SJSA1 (cell line): ENCODE results near the gene FUT2. TPM values are rescaled to one million over a fixed set of nuclear protein-coding genes. Genes with fewer than 3 reads are reported as not detected.
A peak's percentile ranks its signal among the peaks of the same experiment; 100 is the strongest.
"Not testable (repeated sequence)": the region's sequence is repeated elsewhere in the genome, so short reads cannot be mapped to it uniquely, and the experiment has no call there.

Experiments used
- DNase-seq, 2 experiments: peaks; one replicate each; pipeline ENCODE4 v3.0.0-alpha.2; 2015 to 2020; ENCODE audit warnings: low spot score in 2 of 2, low read depth in 1 of 2
- H3K27ac ChIP-seq: fragments of 250-450 bp; sonication (Bioruptor Pico); 2 replicates; pipeline ENCODE4 v1.5.1; 2020; ENCODE audit warnings: mild to moderate bottlenecking, moderate library complexity
- H3K27me3 ChIP-seq: fragments of 250-450 bp; sonication (Bioruptor Pico); replicated peaks from 2 replicates; pipeline ENCODE4 v1.5.1; 2020; ENCODE audit warnings: mild to moderate bottlenecking, moderate library complexity
- H3K36me3 ChIP-seq: fragments of 250-450 bp; sonication (Bioruptor Pico); 2 replicates; pipeline ENCODE4 v1.5.1; 2020; ENCODE audit warnings: mild to moderate bottlenecking
- H3K4me1 ChIP-seq: fragments of 250-450 bp; sonication (Bioruptor Pico); replicated peaks from 2 replicates; pipeline ENCODE4 v1.6.1; 2021; ENCODE audit warnings: mild to moderate bottlenecking
- H3K4me3 ChIP-seq: fragments of 250-450 bp; sonication (Bioruptor Pico); 2 replicates; pipeline ENCODE4 v1.5.1; 2020; ENCODE audit warnings: mild to moderate bottlenecking
- H3K9me3 ChIP-seq: fragments of 250-450 bp; sonication (Bioruptor Pico); replicated peaks from 2 replicates; pipeline ENCODE4 v1.5.1; 2020; ENCODE audit warnings: mild to moderate bottlenecking
- total RNA-seq: library from RNA; depleted of rRNA; stranded (reverse); fragments of >200 nt; shearing (Covaris generic); gene quantifications from 2 replicates; pipeline ENCODE4 v1.2.3, GENCODE V29; 2014

FUT2 gene
- total RNA-seq, 1 experiment from 2014 or later, result not detected

- Histone ChIP-seq H3K4me3 (no peak overlapping the region), H3K4me1 (no peaks in the 10 kb centered on the region), H3K9me3 (no peaks in the 10 kb centered on the region), H3K27me3 (no peaks in the 10 kb centered on the region), H3K36me3 (no peaks in the 10 kb centered on the region), H3K27ac (no peak overlapping the region)
- peak; percentile 71 to 82 for DNase-seq
Measured at GRCh38 chr19:48674921-48675824, 20.6 kb upstream of the FUT2 start.

DNA sequence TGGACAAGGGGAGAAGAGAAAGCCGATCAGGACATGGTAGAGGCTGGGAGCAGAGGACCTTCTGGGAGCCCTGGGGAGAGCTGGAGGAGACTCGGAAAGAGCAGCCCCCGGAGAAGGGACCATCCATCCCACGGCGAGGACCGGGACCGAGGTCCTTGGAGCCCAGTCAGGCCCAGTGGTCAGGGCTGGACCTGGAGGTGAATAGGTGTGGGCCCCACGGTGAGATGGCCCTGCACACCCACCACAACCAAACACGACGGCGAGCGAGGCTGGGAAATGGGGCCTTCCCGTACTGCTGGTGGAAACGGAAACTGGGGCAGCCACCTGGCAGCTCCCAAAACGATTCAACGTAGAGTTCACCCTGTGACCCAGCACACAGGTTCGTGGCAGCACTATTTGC lies 19.3 kb upstream of the FUT2 start:
- no peaks in the 10 kb centered on the region for H3K27me3 ChIP-seq
- no peak overlapping the region for H3K4me3 ChIP-seq
- H3K9me3 ChIP-seq, result no peaks in the 10 kb centered on the region
- 0 out of 2 replicates have a peak, but pooled peaks cover 6% of the 10 kb centered on the region for H3K4me1 ChIP-seq
- DNase-seq, result no peak
- no peaks in the 10 kb centered on the region for H3K36me3 ChIP-seq
- H3K27ac ChIP-seq, result no peak overlapping the region

GRCh38 chr19:48676887-48677286 lies 18.9 kb upstream of the FUT2 start:
- Histone ChIP-seq H3K4me1 (0 out of 2 replicates have a peak, but pooled peaks cover 6% of the 10 kb centered on the region), H3K27me3 (no peaks in the 10 kb centered on the region), H3K4me3 (no peak overlapping the region), H3K9me3 (no peaks in the 10 kb centered on the region), H3K27ac (no peak overlapping the region), H3K36me3 (no peaks in the 10 kb centered on the region)
- DNase-seq, result no peak

DNA sequence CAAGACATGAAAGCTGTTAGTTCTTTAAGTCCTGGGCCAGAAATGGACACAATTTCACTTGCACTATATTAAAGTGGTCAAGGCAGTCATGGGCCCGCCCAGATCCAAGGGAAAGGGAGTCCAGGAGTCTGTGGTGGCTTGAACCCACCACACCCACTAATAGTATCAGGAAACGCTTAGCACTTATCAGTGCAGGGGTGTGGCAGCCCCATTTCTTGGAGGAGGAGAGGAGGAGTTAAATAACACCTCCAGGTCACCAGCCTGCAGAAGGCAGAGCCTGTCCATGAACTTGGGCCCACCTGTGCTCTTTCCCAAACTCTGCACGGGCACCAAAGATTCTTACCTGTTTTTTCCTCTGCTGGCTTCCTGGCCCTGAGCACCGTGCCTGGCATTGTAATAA lies 17.6 kb upstream of the FUT2 start:
- no peak overlapping the region for H3K27ac ChIP-seq
- no peaks in the 10 kb centered on the region for H3K9me3 ChIP-seq
- 0 out of 2 replicates have a peak, but pooled peaks cover 6% of the 10 kb centered on the region for H3K4me1 ChIP-seq
- H3K4me3 ChIP-seq, result no peak overlapping the region
- no peak for DNase-seq
- H3K27me3 ChIP-seq, result no peaks in the 10 kb centered on the region
- H3K36me3 ChIP-seq, result no peaks in the 10 kb centered on the region

DNA sequence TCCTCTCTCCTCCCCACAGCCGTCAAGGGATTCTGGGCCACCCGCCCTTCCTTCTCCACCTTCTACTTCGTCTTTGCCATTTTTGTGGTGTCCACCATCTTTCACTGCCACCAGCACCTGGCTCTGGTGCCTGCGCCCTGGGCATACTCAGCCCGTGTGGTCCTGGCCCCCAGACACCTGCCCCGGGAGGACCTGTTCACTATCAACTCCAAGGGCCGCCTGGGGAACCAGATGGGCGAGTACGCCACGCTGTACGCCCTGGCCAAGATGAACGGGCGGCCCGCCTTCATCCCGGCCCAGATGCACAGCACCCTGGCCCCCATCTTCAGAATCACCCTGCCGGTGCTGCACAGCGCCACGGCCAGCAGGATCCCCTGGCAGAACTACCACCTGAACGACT lies 15.8 kb upstream of the FUT2 start:
- H3K27ac ChIP-seq, H3K4me1 ChIP-seq, H3K9me3 ChIP-seq: not testable (repeated sequence)

DNA sequence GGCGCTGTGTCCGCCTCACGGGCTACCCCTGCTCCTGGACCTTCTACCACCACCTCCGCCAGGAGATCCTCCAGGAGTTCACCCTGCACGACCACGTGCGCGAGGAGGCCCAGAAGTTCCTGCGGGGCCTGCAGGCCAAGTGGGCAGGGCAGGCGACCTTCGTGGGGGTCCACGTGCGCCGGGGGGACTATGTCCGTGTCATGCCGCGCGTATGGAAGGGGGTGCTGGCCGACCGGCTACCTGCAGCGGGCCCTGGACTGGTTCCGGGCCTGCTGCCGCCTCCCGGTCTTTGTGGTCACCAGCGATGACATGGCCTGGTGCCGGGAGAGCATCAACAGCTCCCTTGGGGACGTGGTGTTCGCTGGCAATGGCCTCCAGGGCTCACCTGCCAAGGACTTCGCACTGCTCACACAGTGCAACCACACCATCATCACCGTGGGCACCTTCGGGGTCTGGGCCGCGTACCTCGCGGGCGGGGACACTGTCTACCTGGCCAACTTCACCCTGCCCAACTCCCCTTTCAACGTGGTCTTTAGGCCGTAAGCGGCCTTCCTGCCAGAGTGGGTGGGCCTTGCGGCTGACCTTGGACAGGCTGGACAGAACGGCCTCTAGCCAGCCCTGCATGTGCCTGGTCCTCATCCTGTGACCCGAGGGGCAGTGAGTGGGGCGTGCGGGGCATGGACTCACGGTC lies 15.2 kb upstream of the FUT2 start:
- Histone ChIP-seq H3K36me3 (no peaks in the 10 kb centered on the region), H3K9me3 (no peaks in the 10 kb centered on the region), H3K27me3 (no peaks in the 10 kb centered on the region), H3K4me3 (no peak overlapping the region), H3K27ac (no peak overlapping the region), H3K4me1 (0 out of 2 replicates have a peak, but pooled peaks cover 6% of the 10 kb centered on the region)
- DNase-seq, result no peak

More for the DNA sequence above, 15.8 kb upstream of the FUT2 start:
- not testable (repeated sequence) for H3K27me3 ChIP-seq, H3K4me3 ChIP-seq, DNase-seq, H3K36me3 ChIP-seq

GRCh38 chr19:48681127-48681470 lies 14.7 kb upstream of the FUT2 start:
- H3K4me3 ChIP-seq, result no peak overlapping the region
- no peaks in the 10 kb centered on the region for H3K36me3 ChIP-seq
- DNase-seq, result no peak
- no peaks in the 10 kb centered on the region for H3K9me3 ChIP-seq
- 0 out of 2 replicates have a peak, but pooled peaks cover 6% of the 10 kb centered on the region for H3K4me1 ChIP-seq
- no peak overlapping the region for H3K27ac ChIP-seq
- no peaks in the 10 kb centered on the region for H3K27me3 ChIP-seq

GRCh38 chr19:48683349-48683748 lies 12.4 kb upstream of the FUT2 start:
- Histone ChIP-seq H3K4me3 (no peak overlapping the region), H3K27me3 (no peaks in the 10 kb centered on the region), H3K36me3 (no peaks in the 10 kb centered on the region), H3K9me3 (no peaks in the 10 kb centered on the region), H3K4me1 (0 out of 2 replicates have a peak, but pooled peaks cover 6% of the 10 kb centered on the region), H3K27ac (no peak overlapping the region)
- DNase-seq, result no peak

GRCh38 chr19:48685583-48685982 lies 10.2 kb upstream of the FUT2 start:
- DNase-seq, result no peak

GRCh38 chr19:48686088-48686487 lies 9.7 kb upstream of the FUT2 start:
- Histone ChIP-seq H3K27ac (no peak overlapping the region), H3K4me3 (no peak overlapping the region), H3K9me3 (no peaks in the 10 kb centered on the region), H3K27me3 (no peaks in the 10 kb centered on the region), H3K4me1 (0 out of 2 replicates have a peak, but pooled peaks cover 2% of the 10 kb centered on the region), H3K36me3 (no peaks in the 10 kb centered on the region)
- no peak for DNase-seq

More at GRCh38 chr19:48685583-48685982, 10.2 kb upstream of the FUT2 start:
- Histone ChIP-seq H3K27ac (no peak overlapping the region), H3K4me1 (0 out of 2 replicates have a peak, but pooled peaks cover 6% of the 10 kb centered on the region), H3K27me3 (no peaks in the 10 kb centered on the region), H3K36me3 (no peaks in the 10 kb centered on the region), H3K4me3 (no peak overlapping the region), H3K9me3 (no peaks in the 10 kb centered on the region)

GRCh38 chr19:48686637-48687036 lies 9.1 kb upstream of the FUT2 start:
- not testable (repeated sequence) for DNase-seq, H3K27ac ChIP-seq

GRCh38 chr19:48687776-48688175 lies 8.0 kb upstream of the FUT2 start:
- Histone ChIP-seq H3K9me3 (no peaks in the 10 kb centered on the region), H3K4me1 (no peaks in the 10 kb centered on the region), H3K27me3 (no peaks in the 10 kb centered on the region), H3K27ac (no peak overlapping the region), H3K36me3 (no peaks in the 10 kb centered on the region), H3K4me3 (no peak overlapping the region)
- no peak for DNase-seq

More at GRCh38 chr19:48686637-48687036, 9.1 kb upstream of the FUT2 start:
- H3K9me3 ChIP-seq, H3K4me3 ChIP-seq, H3K27me3 ChIP-seq, H3K4me1 ChIP-seq, H3K36me3 ChIP-seq: not testable (repeated sequence)

GRCh38 chr19:48689449-48689848 lies 6.3 kb upstream of the FUT2 start:
- no peaks in the 10 kb centered on the region for H3K36me3 ChIP-seq
- H3K4me3 ChIP-seq, result no peak overlapping the region
- H3K27ac ChIP-seq, result no peak overlapping the region
- DNase-seq, result no peak
- H3K9me3 ChIP-seq, result no peaks in the 10 kb centered on the region
- no peaks in the 10 kb centered on the region for H3K27me3 ChIP-seq
- no peaks in the 10 kb centered on the region for H3K4me1 ChIP-seq

- not testable (repeated sequence) for DNase-seq, H3K36me3 ChIP-seq, H3K27ac ChIP-seq, H3K4me1 ChIP-seq, H3K27me3 ChIP-seq, H3K4me3 ChIP-seq, H3K9me3 ChIP-seq
Measured at GRCh38 chr19:48693629-48694028, 2.1 kb upstream of the FUT2 start.
